GM12878 (cell line): ENCODE results near the gene C16orf78. TPM values are rescaled to one million over a fixed set of nuclear protein-coding genes. Genes with fewer than 3 reads are reported as not detected.

ENCODE experiments used
- ATAC-seq: fragments of 200-7000 bp; cut with Tn5 transposase; 3 replicates; pipeline ENCODE4 v1.9.1; 2020; ENCODE audit warnings: mild to moderate bottlenecking, moderate library complexity
- BruUV-seq: library from RNA; stranded (reverse); fragments of 400-500 nt; replicated peaks from 2 replicates; lab custom pipeline; 2021; lab: Mats Ljungman, UMichigan
- CTCF ChIA-PET: fragments of 300-600 bp; sonication (Branson Sonifier 250); formaldehyde crosslinking; extraction: SDS; loops from one replicate; lab custom pipeline; 2021; ENCODE audit warnings: inconsistent platforms; lab: Yijun Ruan, JAX
- POLR2A ChIA-PET: fragments of 350-600 bp; formaldehyde crosslinking; extraction: SDS; loops from one replicate; lab custom pipeline; 2021; ENCODE audit warnings: inconsistent platforms; lab: Charles Lee
- RAD21 ChIA-PET: fragments of 300-600 bp; sonication (Branson Sonifier 250); formaldehyde crosslinking; loops from one replicate; lab custom pipeline; 2023; ENCODE audit warnings: antibody characterized with exemption; ENCODE audit not compliant: unreplicated experiment; lab: Charles Lee
- SMC1A ChIA-PET: fragments of 300-600 bp; sonication (Branson Sonifier 250); formaldehyde crosslinking; loops from one replicate; lab custom pipeline; 2023; ENCODE audit not compliant: unreplicated experiment, uncharacterized antibody; lab: Charles Lee
- DNase-seq: peaks from one replicate; pipeline ENCODE4 v3.0.0-alpha.2; 2011; ENCODE audit warnings: low read depth, low spot score
- FAIRE-seq: peaks from 3 replicates; lab custom pipeline; 2011; peaks lifted over from hg19 to GRCh38; lab: Jason Lieb, UNC
- H2AFZ ChIP-seq: 2 replicates; pipeline ENCODE4 v1.6.0; 2011; ENCODE audit warnings: low read depth, low read length, control low read depth; ENCODE audit not compliant: control insufficient read depth
- H3K27ac ChIP-seq: 2 replicates; pipeline ENCODE4 v1.5.1; 2011; ENCODE audit warnings: control low read depth; ENCODE audit not compliant: control insufficient read depth, insufficient read depth
- H3K27me3 ChIP-seq, 2 experiments: replicated peaks in 1 of 2; 2 replicates each; pipeline versions ENCODE4 v1.6.0 to v1.6.1; 2011; ENCODE audit warnings: low read length in 1 of 2; ENCODE audit not compliant: control insufficient read depth in 2 of 2, insufficient read depth in 2 of 2
- H3K36me3 ChIP-seq, 2 experiments: 2 replicates each; pipeline ENCODE4 v1.5.1; 2011; ENCODE audit warnings: low read length in 1 of 2; ENCODE audit not compliant: control insufficient read depth in 2 of 2, insufficient read depth in 2 of 2
- H3K4me1 ChIP-seq: 2 replicates; pipeline ENCODE4 v1.6.1; 2011; ENCODE audit warnings: mild to moderate bottlenecking, low read length, moderate library complexity, mixed read lengths; ENCODE audit not compliant: control insufficient read depth, insufficient read depth
- H3K4me2 ChIP-seq: 2 replicates; pipeline ENCODE4 v1.6.0; 2011; ENCODE audit warnings: control low read depth; ENCODE audit not compliant: control insufficient read depth, insufficient read depth
- H3K4me3 ChIP-seq: fragments of 200-600 bp; sonication (generic); 2 replicates; pipeline ENCODE4 v1.5.1; 2016
- H3K79me2 ChIP-seq: 2 replicates; pipeline ENCODE4 v1.6.0; 2011; ENCODE audit warnings: low read length; ENCODE audit not compliant: control insufficient read depth, insufficient read depth
- H3K9ac ChIP-seq: 2 replicates; pipeline ENCODE4 v1.8.0; 2011; ENCODE audit warnings: low read length, control low read depth, mixed read lengths; ENCODE audit not compliant: control insufficient read depth, insufficient read depth
- H3K9me3 ChIP-seq: replicated peaks from 3 replicates; pipeline ENCODE4 v1.5.1; 2011; ENCODE audit warnings: mild to moderate bottlenecking, low read length; ENCODE audit not compliant: control insufficient read depth, insufficient read depth
- H4K20me1 ChIP-seq: 2 replicates; pipeline ENCODE4 v1.6.0; 2011; ENCODE audit not compliant: control insufficient read depth, insufficient read depth
- CBX3 ChIP-seq: fragments of 200-600 bp; sonication (generic); IDR thresholded peaks from 2 replicates; pipeline ENCODE4 v1.6.1; 2016; ENCODE audit warnings: low read depth, borderline replicate concordance
- CHD1 ChIP-seq: IDR thresholded peaks from 2 replicates; pipeline ENCODE4 v1.6.1; 2012; ENCODE audit warnings: low read depth, low read length, improper control_type of control experiment
- EP300 ChIP-seq, 2 experiments: fragments of 150-350 bp in 1 of 2; IDR thresholded peaks; 2 replicates each; pipeline ENCODE4 v1.6.1; 2011 to 2012; ENCODE audit warnings: low read depth in 2 of 2, low read length in 2 of 2, borderline replicate concordance in 1 of 2, improper control_type of control experiment in 1 of 2, inconsistent platforms in 1 of 2; ENCODE audit not compliant: control insufficient read depth in 1 of 2
- FOXK2 ChIP-seq: fragments of 450-650 bp; IDR thresholded peaks from 2 replicates; pipeline ENCODE4 v1.6.1; 2017; ENCODE audit warnings: mild to moderate bottlenecking, moderate library complexity
- NR2C1 ChIP-seq: fragments of 450-650 bp; IDR thresholded peaks from 2 replicates; pipeline ENCODE4 v1.6.1; 2017; ENCODE audit warnings: antibody characterized with exemption, mild to moderate bottlenecking, moderate library complexity
- TCF3 ChIP-seq: IDR thresholded peaks from 2 replicates; pipeline ENCODE4 v1.6.1; 2012; ENCODE audit warnings: low read depth, mild to moderate bottlenecking, low read length, borderline replicate concordance; ENCODE audit not compliant: insufficient read depth
- ZNF384 ChIP-seq: IDR thresholded peaks from 2 replicates; pipeline ENCODE4 v1.6.1; 2012; ENCODE audit warnings: low read depth, mild to moderate bottlenecking, low read length, improper control_type of control experiment, borderline replicate concordance
- ZNF622 ChIP-seq: fragments of 450-650 bp; IDR thresholded peaks from 2 replicates; pipeline ENCODE4 v1.6.1; 2017; ENCODE audit warnings: mild to moderate bottlenecking, inconsistent platforms
- WGBS: methylation state at CpG from one replicate; pipeline ENCODE4 v1.1.6; 2016; ENCODE audit warnings: low lambda C conversion rate; ENCODE audit not compliant: insufficient replicate concordance, insufficient coverage; ENCODE audit errors: missing lambda C conversion rate; 5-methylcytosine and 5-hydroxymethylcytosine counted together
- in situ Hi-C: fragments of 300-500 bp; cut with MboI; formaldehyde crosslinking; loops from 9 replicates; pipeline ENCODE4 v1.14.3; 2018; ENCODE audit warnings: mixed read lengths
- intact Hi-C: fragments of 100-400 bp; cut with micrococcal nuclease; formaldehyde crosslinking; loops from one replicate; pipeline ENCODE4 v1.14.2; 2022; ENCODE audit not compliant: unreplicated experiment
- polyA plus RNA-seq, 11 experiments: library from polyadenylated mRNA; depleted of rRNA in 4 of 11; unstranded in 6 of 11; stranded (reverse) in 5 of 11; fragments of >200 nt; fragmentation: Nextera tagmentation in 4 of 11; fragmentation: Illumina TruSeq in 1 of 11; extraction: Ambion mirVana in 4 of 11; extraction: Trizol in 1 of 11; gene quantifications; 1 replicate in 1 of 11; 2 replicates in 10 of 11; pipeline versions ENCODE4 v1.2.1 to v1.2.3, GENCODE V29; 2011 to 2016; ENCODE audit warnings: inconsistent platforms in 2 of 11, missing spikeins in 2 of 11, low read depth in 1 of 11
- total RNA-seq, 4 experiments: library from RNA; depleted of rRNA in 3 of 4; stranded (reverse); fragments of >200 nt in 3 of 4; fragmentation: Illumina TruSeq in 1 of 4; extraction: Trizol in 1 of 4; gene quantifications; 2 replicates each; pipeline versions ENCODE4 v1.2.1 to v1.2.3, GENCODE V29; 2013 to 2021
- TF ChIP-seq, protein P1 (sequence below): fragments of 450-650 bp; IDR thresholded peaks from 2 replicates; pipeline ENCODE4 v1.6.1; 2017; ENCODE audit warnings: mild to moderate bottlenecking, low read depth, inconsistent platforms; ENCODE audit not compliant: poor library complexity, severe bottlenecking
- TF ChIP-seq, protein P2 (sequence below): IDR thresholded peaks from 2 replicates; pipeline ENCODE4 v1.6.1; 2012; ENCODE audit warnings: low read depth, low read length, improper control_type of control experiment

C16orf78 gene
- total and polyA plus RNA-seq, 10 of the 15 experiments (the other 5 are each of a cell fraction or from before 2014, with no cell fraction given) = not detected

DNA sequence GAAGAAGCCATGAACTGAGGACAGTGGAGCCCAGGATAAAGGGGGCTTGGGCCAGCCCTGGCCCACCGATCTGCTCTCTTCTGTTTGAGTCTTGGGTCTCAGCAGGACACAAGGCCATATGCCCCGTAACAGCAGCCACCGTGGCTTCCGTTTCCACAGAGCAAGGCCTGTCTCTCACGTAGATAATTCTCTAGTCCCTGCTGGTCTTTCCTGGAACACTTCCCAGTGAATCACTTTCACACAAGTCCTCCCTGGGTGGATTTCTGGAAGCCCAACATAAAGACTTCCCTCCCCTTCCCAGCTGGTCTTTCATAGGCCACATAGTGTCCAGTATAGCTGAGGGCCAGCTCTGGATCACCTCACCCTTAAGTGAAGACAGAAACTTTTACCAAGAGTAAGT lies 19.9 kb upstream of the C16orf78 start:
- no peaks in the 10 kb centered on the region for H3K79me2 ChIP-seq
- POLR2A ChIA-PET = no interaction called here
- RAD21 ChIA-PET = no interaction called here
- no peak overlapping the region for H2AFZ ChIP-seq
- H3K4me2 ChIP-seq = no peak overlapping the region
- CTCF ChIA-PET = interaction anchor here (1.1 to 7.2 kb wide), 3 partner anchors 10 to 667 kb away, joined by 3 to 61 read pairs (median 6); no protein-coding TSS in a partner anchor
- TF ChIP-seq, protein P1, sequence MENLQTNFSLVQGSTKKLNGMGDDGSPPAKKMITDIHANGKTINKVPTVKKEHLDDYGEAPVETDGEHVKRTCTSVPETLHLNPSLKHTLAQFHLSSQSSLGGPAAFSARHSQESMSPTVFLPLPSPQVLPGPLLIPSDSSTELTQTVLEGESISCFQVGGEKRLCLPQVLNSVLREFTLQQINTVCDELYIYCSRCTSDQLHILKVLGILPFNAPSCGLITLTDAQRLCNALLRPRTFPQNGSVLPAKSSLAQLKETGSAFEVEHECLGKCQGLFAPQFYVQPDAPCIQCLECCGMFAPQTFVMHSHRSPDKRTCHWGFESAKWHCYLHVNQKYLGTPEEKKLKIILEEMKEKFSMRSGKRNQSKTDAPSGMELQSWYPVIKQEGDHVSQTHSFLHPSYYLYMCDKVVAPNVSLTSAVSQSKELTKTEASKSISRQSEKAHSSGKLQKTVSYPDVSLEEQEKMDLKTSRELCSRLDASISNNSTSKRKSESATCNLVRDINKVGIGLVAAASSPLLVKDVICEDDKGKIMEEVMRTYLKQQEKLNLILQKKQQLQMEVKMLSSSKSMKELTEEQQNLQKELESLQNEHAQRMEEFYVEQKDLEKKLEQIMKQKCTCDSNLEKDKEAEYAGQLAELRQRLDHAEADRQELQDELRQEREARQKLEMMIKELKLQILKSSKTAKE = no peak
- TF ChIP-seq EP300 (IDR thresholded peaks at IDR 0.05; ENCODE audit: borderline replicate concordance in 1 of 2, control insufficient read depth in 1 of 2, low read depth in 2 of 2, low read length in 2 of 2) (no peak), TCF3 (no peak), ZNF384 (no peak), ZNF622 (no peak), FOXK2 (no peak), CBX3 (no peak), CHD1 (no peak), NR2C1 (no peak)
- TF ChIP-seq, protein P2, sequence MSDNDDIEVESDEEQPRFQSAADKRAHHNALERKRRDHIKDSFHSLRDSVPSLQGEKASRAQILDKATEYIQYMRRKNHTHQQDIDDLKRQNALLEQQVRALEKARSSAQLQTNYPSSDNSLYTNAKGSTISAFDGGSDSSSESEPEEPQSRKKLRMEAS = no peak
- 29% methylated on average over 5 of the region's 5 CpGs for WGBS
- in situ Hi-C loops = no loop called here
- H4K20me1 ChIP-seq = no peaks in the 10 kb centered on the region
- H3K4me3 ChIP-seq = no peak overlapping the region
- no peaks in the 10 kb centered on the region for H3K36me3 ChIP-seq
- intact Hi-C loops = no loop called here
- no peak for FAIRE-seq
- no peak for DNase-seq
- H3K9me3 ChIP-seq = no peaks in the 10 kb centered on the region
- H3K9ac ChIP-seq = no peak overlapping the region
- no peak for ATAC-seq
- no peak overlapping the region for H3K27ac ChIP-seq
- BruUV-seq = no TSS peak
- no peaks in the 10 kb centered on the region for H3K27me3 ChIP-seq
- SMC1A ChIA-PET = interaction anchor here (1.3 kb wide), 1 partner anchor 667 kb away, joined by 4 read pairs; no protein-coding TSS in a partner anchor
- H3K4me1 ChIP-seq = no peaks in the 10 kb centered on the region
